HG02763 (cell line): ENCODE data around the gene FSIP2.
"Not testable (repeated sequence)": the region's sequence is repeated elsewhere in the genome, so short reads cannot be mapped to it uniquely, and the experiment has no call there.

Experiments
- ATAC-seq: cut with Tn5 transposase; IDR thresholded peaks from one replicate; pipeline ENCODE4 v1.9.1; 2021; ENCODE audit warnings: mild to moderate bottlenecking, moderate library complexity; ENCODE audit not compliant: unreplicated experiment

FSIP2 gene

GRCh38 chr2:185796758-185797157 is 58.2 kb downstream of the FSIP2 start:
- no peak for ATAC-seq

DNA sequence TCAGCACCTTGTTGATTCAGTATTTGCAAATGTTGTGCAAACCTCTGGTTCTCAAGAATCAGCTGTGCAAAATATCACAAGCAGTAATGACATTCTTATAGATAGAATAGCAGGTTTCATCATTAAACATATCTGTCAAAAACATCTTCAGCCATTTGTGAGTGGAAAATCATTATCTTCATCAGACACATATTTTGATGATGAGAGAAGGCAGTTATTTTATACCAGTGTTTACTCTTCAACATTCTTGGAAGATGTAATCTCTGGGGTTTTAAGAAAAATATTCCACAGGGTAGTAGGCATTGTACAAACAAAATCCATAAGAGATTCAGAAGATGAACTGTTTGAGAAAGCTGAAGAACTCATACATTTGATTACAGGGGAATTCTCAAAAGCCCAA is 64.3 kb downstream of the FSIP2 start:
- ATAC-seq: no peak

GRCh38 chr2:185806783-185807182 is 68.2 kb downstream of the FSIP2 start:
- ATAC-seq: no peak

DNA sequence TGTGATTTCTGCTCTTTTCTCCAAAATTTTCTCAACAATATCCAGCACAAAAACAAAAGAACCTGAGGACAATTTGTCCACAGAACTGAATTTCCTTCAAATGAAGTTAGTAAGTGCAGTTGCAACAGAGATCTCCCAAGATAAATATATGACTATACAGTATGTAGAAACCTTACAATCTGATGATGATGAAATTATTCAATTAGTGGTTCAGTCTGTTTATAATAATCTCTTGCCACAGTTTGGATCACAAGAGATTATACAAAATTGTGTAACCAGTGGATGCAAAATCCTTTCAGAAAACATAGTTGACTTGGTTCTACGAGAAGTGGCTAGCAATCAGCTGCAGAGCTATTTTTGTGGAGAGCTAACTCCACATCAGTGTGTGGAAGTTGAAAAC is 68.7 kb downstream of the FSIP2 start:
- ATAC-seq: no peak

GRCh38 chr2:185811580-185811979 is 73.0 kb downstream of the FSIP2 start:
- no peak for ATAC-seq

GRCh38 chr2:185813707-185814106 is 75.1 kb downstream of the FSIP2 start:
- no peak for ATAC-seq

GRCh38 chr2:185817991-185818390 is 79.4 kb downstream of the FSIP2 start:
- ATAC-seq: no peak

DNA sequence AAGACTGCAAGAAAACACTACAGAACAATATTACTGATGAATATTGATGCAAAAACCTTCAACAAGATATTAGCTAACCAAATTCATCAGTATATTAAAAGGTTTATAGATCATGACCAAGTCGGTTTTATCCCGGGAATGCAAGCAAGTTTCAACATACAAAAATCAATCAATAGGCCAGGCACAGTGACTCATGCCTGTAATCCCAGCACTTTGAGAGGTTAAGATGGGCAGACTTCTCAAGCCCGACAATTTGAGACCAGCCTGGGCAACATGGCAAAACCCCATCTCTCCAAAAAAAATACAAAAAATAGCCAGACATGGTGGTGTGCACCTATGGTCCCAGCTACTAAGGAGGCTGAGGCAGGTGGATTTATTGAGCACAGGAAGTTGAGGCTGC is 82.9 kb downstream of the FSIP2 start:
- no peak for ATAC-seq

DNA sequence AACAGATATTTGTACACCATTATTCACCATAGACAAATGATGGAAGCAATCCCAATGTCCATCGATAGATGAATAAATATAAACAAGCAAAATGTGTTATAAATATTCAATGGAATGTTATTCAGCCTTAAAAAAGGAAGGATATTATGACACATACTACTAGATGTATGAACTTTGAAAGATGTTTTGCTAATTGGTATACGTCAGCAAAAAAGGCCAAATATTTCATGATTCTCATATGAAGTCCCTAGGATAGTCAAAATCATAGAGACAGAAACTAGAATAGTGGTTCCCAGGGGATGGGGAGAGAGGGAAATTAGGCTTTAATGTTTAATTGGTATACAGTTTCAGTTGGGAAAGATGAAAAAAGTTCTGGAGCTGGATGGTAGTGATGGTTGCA is 85.2 kb downstream of the FSIP2 start:
- no peak for ATAC-seq

DNA sequence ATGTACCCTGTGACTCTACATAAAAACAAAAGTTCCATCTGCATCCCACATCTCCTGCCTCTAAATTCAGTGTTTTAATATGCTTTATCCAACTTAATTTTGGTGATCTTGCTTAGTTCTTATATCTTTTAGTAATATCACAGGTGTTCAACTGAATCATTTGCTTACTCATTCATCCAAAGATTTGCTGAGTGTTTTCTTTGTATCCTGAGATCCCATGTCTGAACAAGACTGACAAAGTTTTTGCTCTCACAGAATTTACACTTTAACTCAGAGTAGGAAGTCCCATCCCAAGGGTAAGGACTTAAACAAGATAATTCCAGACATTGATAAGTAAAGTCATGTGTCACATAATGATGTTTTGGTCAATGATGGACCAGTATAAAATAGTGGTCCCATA is 87.0 kb downstream of the FSIP2 start:
- ATAC-seq: no peak

DNA sequence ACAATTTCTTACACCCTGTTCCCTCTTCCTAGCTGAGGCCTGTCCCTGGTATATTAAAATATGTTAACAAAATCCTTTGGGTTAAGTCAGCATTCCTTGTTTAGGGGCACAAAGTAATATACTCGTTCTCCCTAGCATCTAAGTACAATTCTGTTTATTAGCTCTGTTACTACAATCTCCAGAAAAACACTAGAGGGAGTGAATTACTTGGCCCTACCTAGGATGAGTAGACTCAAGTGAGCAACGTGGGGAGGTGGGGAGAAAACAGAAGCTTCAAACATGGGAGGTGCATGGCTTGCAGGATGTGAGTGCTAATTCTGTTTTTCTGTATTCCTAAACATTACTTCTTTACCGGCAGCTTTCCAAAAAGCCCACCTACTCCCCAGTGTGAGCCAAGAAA is 89.7 kb downstream of the FSIP2 start:
- no peak for ATAC-seq

- ATAC-seq: no peak
These were observed 95.3 kb downstream of the FSIP2 start for GRCh38 chr2:185833864-185834263.

DNA sequence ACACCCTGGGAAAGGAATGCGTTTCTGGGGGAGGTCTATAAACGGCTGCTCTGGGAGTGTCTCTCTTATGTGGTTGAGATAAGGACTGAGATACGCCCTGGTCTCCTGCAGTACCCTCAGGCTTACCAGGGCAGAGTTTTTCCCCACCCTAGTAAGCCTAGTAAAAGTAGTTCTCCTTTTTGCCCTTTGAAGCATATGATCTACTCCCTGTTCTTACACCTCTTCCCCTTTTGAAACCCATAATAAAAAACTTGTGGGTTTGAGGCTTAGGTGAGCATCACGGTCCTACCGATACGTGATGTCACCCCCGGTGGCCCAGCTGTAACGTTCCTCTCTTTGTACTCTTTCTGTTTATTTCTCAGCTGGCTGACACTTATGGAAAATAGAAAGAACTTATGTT is 97.4 kb downstream of the FSIP2 start:
- no peak for ATAC-seq

GRCh38 chr2:185854885-185855284 is 116.3 kb downstream of the FSIP2 start:
- no peak for ATAC-seq

DNA sequence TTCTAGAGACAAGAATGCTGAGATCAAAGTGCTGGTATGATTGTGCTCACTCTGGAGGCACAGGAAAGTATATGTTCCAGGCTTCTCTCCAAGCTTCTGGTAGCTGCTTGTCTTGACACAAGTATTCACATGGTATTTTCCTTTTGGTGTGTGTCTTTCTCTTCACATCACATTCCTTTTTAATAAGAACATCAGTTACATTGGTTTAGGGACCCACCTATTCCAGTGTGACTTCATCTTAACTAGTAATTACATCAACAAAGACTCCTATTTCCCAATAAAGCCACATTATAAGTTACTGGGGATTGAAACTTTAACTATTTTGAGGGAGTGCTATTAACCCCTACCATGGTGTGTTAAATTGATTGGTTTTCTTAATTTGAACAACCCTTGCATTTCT is 119.1 kb downstream of the FSIP2 start:
- ATAC-seq: no peak

DNA sequence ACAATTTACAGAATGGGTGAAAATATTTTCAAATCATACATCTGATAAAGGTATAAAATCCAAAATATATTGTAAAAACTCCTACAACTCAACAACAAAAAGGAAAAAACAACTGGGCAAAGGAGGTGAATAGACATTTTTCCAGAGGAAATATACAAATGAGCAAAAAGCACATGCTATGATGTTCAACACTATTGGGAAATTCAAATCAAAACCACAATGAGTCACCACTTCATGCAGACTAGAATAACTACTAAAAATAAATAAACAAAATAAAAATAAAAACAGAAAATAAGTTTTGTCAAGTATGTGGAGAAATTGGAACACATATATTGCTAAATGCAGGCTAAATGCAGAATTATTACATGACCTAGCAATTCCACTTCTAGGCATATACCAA is 120.9 kb downstream of the FSIP2 start:
- ATAC-seq: no peak

DNA sequence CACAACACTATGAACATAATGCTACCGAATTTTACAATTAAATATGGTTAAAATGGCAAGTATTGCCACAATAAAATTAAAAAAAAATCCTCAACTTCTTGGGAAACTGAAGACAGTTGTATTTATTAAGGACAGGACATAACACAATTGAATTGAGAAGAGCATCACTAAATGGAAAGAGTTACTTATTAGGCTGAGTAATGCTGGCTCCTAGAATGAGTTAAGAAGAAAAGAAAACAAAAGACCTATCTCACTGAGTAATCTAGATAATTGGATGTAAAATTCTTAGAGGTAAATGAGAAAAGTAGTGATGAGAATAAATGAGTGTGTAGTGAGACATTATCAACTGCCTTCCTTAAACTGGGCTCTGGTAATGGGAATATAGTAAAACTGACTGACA is 121.7 kb downstream of the FSIP2 start:
- no peak for ATAC-seq

DNA sequence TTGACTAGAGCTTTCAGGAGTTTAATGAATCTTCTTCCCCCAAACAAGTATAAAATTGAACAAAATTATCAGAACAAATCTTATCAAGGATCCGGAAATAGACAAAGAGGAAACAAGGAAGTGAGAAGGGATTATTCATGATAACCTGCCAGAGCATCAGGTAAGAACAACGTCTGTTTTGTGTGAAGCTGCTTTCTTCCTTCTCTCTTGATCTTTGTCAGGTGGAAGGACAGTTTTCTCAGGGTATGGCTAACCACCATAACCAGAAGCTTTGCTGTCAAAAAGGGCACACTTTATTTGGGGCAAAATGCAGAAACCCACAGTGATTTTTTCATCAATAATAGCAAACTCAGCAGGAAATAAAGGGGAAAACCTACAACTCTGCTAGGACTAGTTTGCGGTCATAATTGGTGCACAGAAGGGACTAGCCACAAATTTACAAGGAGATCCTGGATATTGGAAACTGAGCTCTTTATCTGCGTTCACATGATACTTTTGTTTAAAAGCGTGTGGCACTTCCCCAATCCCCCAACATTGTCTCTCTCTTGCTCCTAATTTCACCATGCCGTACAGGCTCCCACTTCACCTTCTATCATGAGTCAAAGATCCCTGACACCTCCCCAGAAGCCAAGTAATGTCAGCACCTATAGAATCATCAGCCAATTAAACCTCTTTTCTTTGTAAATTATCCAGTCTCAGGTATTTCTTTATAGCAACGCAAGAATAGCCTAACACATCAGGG is 124.2 kb downstream of the FSIP2 start:
- no peak for ATAC-seq

- ATAC-seq: not testable (repeated sequence)
These were observed 126.1 kb downstream of the FSIP2 start for GRCh38 chr2:185864468-185865260.

DNA sequence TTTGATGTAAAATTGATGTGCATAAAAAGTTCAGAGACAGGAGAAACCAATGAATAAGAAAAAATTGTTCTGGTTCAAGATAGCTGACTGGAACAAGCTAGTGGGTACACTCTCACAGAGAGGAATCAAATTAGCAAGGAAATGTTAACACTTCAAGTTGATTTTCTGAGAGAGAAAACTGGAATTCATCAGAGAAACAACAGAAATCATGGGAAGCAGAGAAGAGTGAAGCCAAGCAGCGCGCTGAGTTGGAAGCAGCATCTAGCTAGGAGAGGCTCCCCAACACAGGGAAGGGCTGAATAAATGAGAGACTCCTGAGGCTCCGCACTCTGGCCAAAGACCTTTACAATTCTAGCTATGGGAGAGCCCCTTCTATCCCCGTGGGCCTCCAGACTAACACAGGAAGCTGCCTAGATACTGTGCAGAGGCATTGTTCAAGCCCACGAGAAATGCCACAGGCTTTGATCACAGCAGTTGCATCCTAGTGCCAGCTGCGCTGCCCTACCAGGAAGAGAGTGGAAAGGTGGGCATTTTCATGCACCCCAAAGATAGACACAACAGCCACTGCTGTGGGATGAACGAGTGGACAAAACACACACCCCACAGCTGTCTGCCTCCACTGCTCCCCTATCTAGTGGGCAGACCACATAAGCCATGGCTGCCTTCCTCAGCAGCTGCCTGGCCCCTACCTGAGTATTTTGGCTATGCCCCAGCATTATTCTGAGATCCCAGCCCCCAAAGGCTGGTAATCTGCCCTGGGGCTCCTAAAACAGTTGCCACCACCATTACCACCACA is 136.7 kb downstream of the FSIP2 start:
- no peak for ATAC-seq

GRCh38 chr2:185876234-185876633 is 137.6 kb downstream of the FSIP2 start:
- ATAC-seq: no peak

DNA sequence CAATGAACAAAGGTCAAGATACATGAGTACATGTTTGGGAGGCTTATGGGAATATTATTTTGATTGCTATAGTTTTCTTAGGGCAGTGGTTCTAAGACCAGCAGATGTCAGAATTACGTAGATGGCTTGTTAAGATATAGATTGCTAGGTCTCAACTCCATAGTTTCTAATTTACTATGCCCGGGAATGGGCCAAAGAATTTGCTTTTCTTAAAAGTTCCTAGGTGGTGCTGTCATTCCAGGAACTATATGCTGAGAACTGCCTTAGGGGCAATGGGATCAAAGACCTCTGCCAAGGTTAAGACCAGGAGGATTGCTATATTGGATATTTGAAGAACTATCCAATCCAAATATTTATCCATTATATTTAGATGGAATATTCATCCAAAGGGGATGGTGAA is 141.8 kb downstream of the FSIP2 start:
- no peak for ATAC-seq
